ENCODE results near the gene BCS1L. TPM values are rescaled to one million over a fixed set of nuclear protein-coding genes. Genes with fewer than 3 reads are reported as not detected.
A peak's percentile ranks its signal among the peaks of the same experiment; 100 is the strongest.

Gene BCS1L
- total and polyA plus RNA-seq, 2 experiments from 2014 or later, result 30.9 to 39.9 TPM

DNA sequence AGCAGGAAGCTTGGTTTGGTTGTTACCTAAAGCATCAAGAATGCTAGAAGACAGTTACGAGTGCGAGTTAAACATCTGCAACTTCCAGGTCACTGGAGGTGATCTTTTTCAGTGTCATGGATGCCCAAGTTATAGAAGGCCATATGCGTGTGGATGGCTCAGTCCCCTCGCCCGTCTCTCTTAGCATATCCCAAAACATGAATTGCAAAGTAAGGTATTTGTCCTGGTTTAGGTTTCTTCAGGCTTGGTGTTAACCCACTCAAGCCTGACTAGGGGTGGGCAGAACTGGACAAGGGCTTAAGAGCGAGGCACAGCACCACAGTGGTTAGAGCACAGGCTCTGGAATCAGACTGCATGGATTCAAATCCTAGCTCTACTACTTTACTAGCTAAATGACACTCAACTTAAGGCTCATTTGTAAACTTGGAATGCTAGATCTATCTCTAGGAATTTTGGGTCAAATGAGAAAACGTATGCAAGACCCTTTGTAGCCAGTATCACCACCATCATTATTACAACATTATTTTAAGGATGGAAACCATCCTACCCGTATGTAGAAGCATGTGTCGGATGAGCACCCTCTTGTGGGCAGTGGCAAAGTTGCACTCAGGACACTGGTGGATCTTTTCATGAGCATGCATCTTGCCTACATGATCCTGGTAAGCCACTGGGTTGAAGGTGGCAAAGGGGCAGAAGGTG lies 11.2 kb upstream of the BCS1L start:
- H3K36me3 ChIP-seq (ENCODE audit: low read depth), result peaks cover 9% of the 10 kb centered on the region
- H3K27ac ChIP-seq, result no peak overlapping the region
- H3K4me2 ChIP-seq (ENCODE audit: unreplicated experiment), result no peak overlapping the region
- H3K4me1 ChIP-seq (ENCODE audit: insufficient read depth), result peaks cover 10% of the 10 kb centered on the region; the same call in 1 of the 2 replicates
- no peaks in the 10 kb centered on the region for H4K20me1 ChIP-seq (ENCODE audit: insufficient read depth)
- in situ Hi-C loops (cut with MboI), result no loop called here
- TF ChIP-seq EZH2phosphoT487 (IDR thresholded peaks at IDR 0.05; ENCODE audit: insufficient read depth, low read depth) (no peak), EZH2 (IDR thresholded peaks at IDR 0.05; ENCODE audit: insufficient read depth, poor library complexity, severe bottlenecking) (no peak)
- no peak overlapping the region for H3K4me3 ChIP-seq
- no peaks in the 10 kb centered on the region for H3K79me2 ChIP-seq (ENCODE audit: insufficient read depth)
- no peak overlapping the region for H3K9ac ChIP-seq
- DNase-seq, result peak; percentile 72
- WGBS, 2 experiments (ENCODE audit: low coverage in 1 of 2, low lambda C conversion rate in 2 of 2, missing lambda C conversion rate in 2 of 2), result 63 to 66% methylated on average over 9 of the region's 9 CpGs
- no peaks in the 10 kb centered on the region for H3K9me3 ChIP-seq (ENCODE audit: low read depth)
- no peak overlapping the region for H2AFZ ChIP-seq
- no peaks in the 10 kb centered on the region for H3K27me3 ChIP-seq (replicated peaks; ENCODE audit: insufficient read depth)
- H3F3A ChIP-seq (ENCODE audit: insufficient read depth), result peaks cover 15% of the 10 kb centered on the region; the same call in 1 of the 2 replicates
- H3K9me2 ChIP-seq (ENCODE audit: insufficient read depth), result no peaks in the 10 kb centered on the region

DNA sequence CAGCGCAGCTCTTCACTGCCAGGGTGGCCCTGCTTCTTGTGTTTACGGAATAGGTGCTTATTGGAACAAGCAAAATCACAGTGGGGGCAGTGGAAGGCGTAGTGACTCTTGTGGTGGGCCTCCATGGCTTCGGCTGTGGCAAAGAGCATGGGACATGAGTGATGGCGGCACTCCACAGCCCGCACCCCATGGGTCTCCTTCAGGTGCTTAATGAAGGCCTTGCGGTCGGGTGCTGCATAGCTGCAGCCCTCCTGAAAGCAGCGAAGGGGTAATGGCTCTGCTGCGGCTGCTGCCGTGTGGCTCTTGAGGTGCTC lies 10.7 kb upstream of the BCS1L start:
- Histone ChIP-seq H2AFZ (no peak overlapping the region), H3K4me3 (no peak overlapping the region), H3K4me1 (ENCODE audit: insufficient read depth) (peaks cover 10% of the 10 kb centered on the region; the same call in 1 of the 2 replicates), H3K79me2 (ENCODE audit: insufficient read depth) (0 out of 2 replicates have a peak, but pooled peaks cover 1% of the 10 kb centered on the region), H4K20me1 (ENCODE audit: insufficient read depth) (no peaks in the 10 kb centered on the region), H3K4me2 (ENCODE audit: unreplicated experiment) (no peak overlapping the region), H3K9me3 (ENCODE audit: low read depth) (no peaks in the 10 kb centered on the region), H3F3A (ENCODE audit: insufficient read depth) (peaks cover 15% of the 10 kb centered on the region; the same call in 1 of the 2 replicates), H3K36me3 (ENCODE audit: low read depth) (peaks cover 9% of the 10 kb centered on the region), H3K9me2 (ENCODE audit: insufficient read depth) (no peaks in the 10 kb centered on the region), H3K27ac (no peak overlapping the region), H3K27me3 (replicated peaks; ENCODE audit: insufficient read depth) (no peaks in the 10 kb centered on the region), H3K9ac (no peak overlapping the region)
- no peak for DNase-seq
- in situ Hi-C loops (cut with MboI), result no loop called here
- no peak for TF ChIP-seq EZH2 (IDR thresholded peaks at IDR 0.05; ENCODE audit: insufficient read depth, poor library complexity, severe bottlenecking)
- TF ChIP-seq EZH2phosphoT487 (IDR thresholded peaks at IDR 0.05; ENCODE audit: insufficient read depth, low read depth), result no peak
- WGBS, 2 experiments (ENCODE audit: low coverage in 1 of 2, low lambda C conversion rate in 2 of 2, missing lambda C conversion rate in 2 of 2), result 83 to 86% methylated on average over 11 of the region's 11 CpGs

DNA sequence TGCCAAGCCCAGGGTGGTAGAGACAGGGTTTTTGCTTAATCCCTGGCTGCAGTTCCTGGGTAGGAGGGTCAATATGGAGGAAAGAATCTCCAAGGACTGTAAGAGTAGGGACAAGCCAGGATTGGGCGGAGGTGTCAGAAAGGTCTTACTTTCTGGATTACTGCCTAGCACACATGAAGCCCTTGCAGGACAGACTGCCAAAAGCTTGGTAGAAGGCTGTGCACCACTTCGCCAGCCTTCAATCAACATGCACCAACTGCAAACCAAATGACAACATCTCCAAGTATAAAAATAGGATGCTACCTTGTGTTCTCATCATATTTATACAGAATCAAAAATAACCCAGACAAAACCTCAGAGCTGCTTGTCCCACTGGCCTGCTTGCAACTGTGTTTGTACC lies 3.7 kb upstream of the BCS1L start:
- TF ChIP-seq EZH2phosphoT487 (IDR thresholded peaks at IDR 0.05; ENCODE audit: insufficient read depth, low read depth), result no peak
- no peak for TF ChIP-seq EZH2 (IDR thresholded peaks at IDR 0.05; ENCODE audit: insufficient read depth, poor library complexity, severe bottlenecking)
- Histone ChIP-seq H4K20me1 (ENCODE audit: insufficient read depth) (no peaks in the 10 kb centered on the region), H3K4me2 (ENCODE audit: unreplicated experiment) (no peak overlapping the region), H3K9me3 (ENCODE audit: low read depth) (no peaks in the 10 kb centered on the region), H3K4me3 (no peak overlapping the region), H3K27ac (no peak overlapping the region), H3K27me3 (replicated peaks; ENCODE audit: insufficient read depth) (no peaks in the 10 kb centered on the region), H3K79me2 (ENCODE audit: insufficient read depth) (peaks cover 63% of the 10 kb centered on the region), H3F3A (ENCODE audit: insufficient read depth) (0 out of 2 replicates have a peak, but pooled peaks cover 6% of the 10 kb centered on the region), H3K4me1 (ENCODE audit: insufficient read depth) (peaks cover 4% of the 10 kb centered on the region; the same call in 1 of the 2 replicates), H3K9ac (no peak overlapping the region), H2AFZ (no peak overlapping the region), H3K9me2 (ENCODE audit: insufficient read depth) (no peaks in the 10 kb centered on the region), H3K36me3 (ENCODE audit: low read depth) (peaks cover 14% of the 10 kb centered on the region; the same call in 1 of the 2 replicates)
- 97 to 100% methylated on average over 2 of the region's 2 CpGs for WGBS, 2 experiments (ENCODE audit: low coverage in 1 of 2, low lambda C conversion rate in 2 of 2, missing lambda C conversion rate in 2 of 2)
- no peak for DNase-seq
- in situ Hi-C loops (cut with MboI), result no loop called here

DNA sequence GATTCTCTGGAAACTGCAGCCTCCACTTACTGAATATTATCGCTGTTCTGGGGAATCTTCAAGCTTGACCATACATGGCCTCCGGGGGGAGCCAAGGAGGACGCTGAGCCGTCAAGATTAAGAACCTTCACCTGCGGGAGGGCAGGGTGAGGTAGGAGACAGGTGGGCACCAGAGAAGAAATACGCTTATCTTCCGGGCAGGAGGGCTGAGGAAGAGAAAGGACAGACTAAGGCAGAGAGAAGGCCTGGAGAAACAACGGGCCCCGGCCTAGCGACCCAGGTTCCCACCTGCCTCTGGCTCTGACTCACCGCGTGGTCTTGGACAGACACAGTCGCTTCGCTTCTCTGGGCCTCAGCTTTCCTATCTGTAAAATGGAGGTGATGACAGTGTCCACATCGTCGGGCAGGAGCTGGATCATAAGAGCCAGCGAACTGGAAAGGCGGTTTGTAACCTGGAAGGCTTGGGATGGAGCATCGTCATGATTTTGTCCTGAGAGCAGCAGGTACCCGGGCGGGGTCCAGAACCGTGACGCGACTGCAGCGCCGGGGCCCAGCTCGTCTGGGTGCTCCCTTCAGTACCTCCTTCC lies 719 bp upstream of the BCS1L start:
- Histone ChIP-seq H3K27ac (0 out of 2 replicates have a peak overlapping the region, but pooled peaks have one; percentile 10), H2AFZ (peak overlapping the region; percentile 94), H3K4me2 (ENCODE audit: unreplicated experiment) (peak overlapping the region; percentile 90), H3K79me2 (ENCODE audit: insufficient read depth) (peaks cover 68% of the 10 kb centered on the region), H4K20me1 (ENCODE audit: insufficient read depth) (no peaks in the 10 kb centered on the region), H3K9ac (peak overlapping the region; percentile 73), H3K27me3 (replicated peaks; ENCODE audit: insufficient read depth) (no peaks in the 10 kb centered on the region), H3K9me3 (ENCODE audit: low read depth) (no peaks in the 10 kb centered on the region), H3K4me3 (peak overlapping the region; percentile 89), H3K4me1 (ENCODE audit: insufficient read depth) (peaks cover 4% of the 10 kb centered on the region; the same call in 1 of the 2 replicates), H3K36me3 (ENCODE audit: low read depth) (peaks cover 14% of the 10 kb centered on the region; the same call in 1 of the 2 replicates), H3K9me2 (ENCODE audit: insufficient read depth) (no peaks in the 10 kb centered on the region), H3F3A (ENCODE audit: insufficient read depth) (peaks cover 11% of the 10 kb centered on the region; the same call in 1 of the 2 replicates)
- no peak for TF ChIP-seq EZH2 (IDR thresholded peaks at IDR 0.05; ENCODE audit: insufficient read depth, poor library complexity, severe bottlenecking)
- no peak for TF ChIP-seq EZH2phosphoT487 (IDR thresholded peaks at IDR 0.05; ENCODE audit: insufficient read depth, low read depth)
- peak; percentile 80 for DNase-seq
- 2 to 6% methylated on average over 27 of the region's 27 CpGs for WGBS, 2 experiments (ENCODE audit: low coverage in 1 of 2, low lambda C conversion rate in 2 of 2, missing lambda C conversion rate in 2 of 2)
- in situ Hi-C loops (cut with MboI), result no loop called here
